GM18870 (cell line): ENCODE results near the gene C6orf62.
"Not testable (repeated sequence)": the region's sequence is repeated elsewhere in the genome, so short reads cannot be mapped to it uniquely, and the experiment has no call there.

Experiments used
- ATAC-seq: cut with Tn5 transposase; IDR thresholded peaks from one replicate; pipeline ENCODE4 v1.9.1; 2021; ENCODE audit warnings: moderate library complexity; ENCODE audit not compliant: unreplicated experiment

C6orf62 gene

DNA sequence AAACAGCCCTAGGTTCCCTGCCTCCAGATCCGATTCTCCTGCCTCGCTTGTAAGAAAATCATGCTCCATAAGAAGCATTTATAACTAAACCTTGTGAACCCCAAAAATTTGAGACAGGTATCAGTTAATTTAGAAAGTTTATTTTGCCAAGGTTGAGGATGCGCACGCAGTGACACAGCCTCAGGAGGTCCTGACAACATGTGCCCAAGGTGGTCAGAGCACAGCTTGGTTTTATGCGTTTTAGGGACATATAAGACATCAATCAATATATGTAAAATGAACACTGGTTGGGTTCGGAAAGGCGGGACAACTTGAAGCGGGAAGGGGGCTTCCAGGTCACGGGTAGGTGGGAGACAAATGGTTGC is 50.0 kb downstream of the C6orf62 start:
- ATAC-seq, result no peak

DNA sequence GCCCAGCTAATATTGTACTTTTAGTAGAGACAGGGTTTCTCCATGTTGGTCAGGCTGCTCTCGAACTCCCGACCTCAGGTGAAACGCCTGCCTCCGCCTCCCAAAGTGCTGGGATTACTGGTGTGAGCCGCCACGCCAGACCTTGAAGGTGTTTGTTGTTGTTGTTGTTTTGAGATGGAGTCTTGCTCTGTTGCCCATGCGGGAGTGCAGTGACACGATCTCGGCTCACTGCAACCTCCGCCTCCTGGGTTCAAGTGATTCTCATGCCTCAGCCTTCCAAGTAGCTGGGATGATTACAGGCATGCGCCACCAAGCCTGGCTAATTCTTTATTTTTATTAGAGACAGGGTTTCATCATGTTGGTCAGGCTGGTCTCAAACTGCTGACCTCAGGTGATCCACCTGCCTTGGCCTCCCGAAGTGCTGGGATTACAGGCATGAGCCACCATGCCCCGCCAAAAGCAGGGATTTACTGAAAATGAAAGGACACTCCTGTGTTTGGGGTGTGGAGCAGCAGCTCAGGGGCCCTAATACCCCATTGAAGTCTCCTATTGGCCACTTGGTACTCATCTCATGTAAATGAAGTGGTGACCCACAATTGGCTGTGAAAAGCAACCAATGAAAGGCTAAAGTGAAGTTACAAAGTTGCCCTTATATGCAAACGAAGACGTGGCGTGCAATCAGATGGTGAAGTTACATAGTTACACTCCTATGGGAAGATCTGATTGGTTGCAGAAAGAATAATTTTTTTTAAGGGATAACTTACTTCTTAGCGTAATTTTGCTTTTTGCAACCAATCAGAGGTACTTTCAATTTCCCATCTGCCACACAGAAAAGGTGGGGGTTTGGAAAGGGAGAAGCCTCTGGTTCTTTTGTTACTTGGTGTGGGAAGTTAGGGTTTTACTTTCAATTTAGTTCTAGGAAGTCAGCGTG is 50.6 kb downstream of the C6orf62 start:
- ATAC-seq, result not testable (repeated sequence)

DNA sequence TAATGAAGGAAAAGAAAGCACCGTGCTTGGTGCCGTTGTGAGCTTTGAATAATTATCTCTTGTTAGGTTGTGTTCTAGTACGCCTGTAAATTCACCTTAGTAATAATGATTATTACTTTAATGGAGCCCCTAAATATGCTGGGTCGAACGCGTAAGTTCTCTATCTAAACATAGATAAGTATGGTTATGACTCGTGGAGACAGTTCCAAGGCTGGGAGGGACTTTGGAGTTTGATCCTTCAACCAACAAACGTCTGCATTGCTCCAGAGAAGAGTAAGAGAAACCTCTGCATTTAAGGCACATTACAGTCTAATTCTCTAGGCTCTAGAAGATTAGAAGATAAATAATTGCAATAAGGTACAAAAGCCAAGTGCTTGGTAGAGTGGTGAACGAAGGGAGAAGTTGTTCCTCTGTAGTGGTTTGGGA is 51.6 kb downstream of the C6orf62 start:
- ATAC-seq, result no peak

DNA sequence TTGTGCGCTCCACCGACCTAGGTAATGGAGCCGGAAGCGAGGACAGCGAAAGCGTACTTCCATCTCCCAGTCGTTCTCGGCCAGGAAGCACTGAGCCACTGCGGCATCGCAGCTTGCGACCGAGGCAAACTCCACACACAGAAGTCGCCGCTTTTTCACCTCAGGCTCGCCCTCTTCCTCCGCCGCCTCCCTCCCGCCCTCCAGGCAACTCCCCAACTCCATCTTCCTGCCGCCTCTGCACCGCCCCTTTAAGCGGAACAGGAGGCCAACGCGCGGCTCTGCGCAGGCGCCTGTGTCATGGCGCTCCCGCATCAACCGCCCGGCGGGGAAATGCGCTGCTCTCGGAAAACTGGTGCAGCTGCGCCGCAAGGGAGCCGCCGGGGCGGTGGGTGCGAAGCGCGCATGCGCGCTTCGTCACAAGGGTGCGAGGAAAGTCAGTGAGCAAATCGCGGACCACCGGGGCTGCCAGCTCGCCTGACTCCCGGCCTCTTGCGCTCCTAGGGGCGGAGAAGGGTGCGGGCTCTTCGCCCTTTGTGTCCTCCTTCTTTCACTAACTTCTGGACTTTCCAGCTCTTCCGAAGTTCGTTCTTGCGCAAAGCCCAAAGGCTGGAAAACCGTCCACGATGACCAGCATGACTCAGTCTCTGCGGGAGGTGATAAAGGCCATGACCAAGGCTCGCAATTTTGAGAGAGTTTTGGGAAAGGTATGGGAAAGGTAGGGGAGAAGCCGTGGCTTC is 52.1 kb downstream of the C6orf62 start, which contains the start of the genes ACOT13 and TDP2:
Gene ACOT13, plus strand, starts transcription at position 437 of the 737 bp plus-strand sequence. Its CDS starts 187 bp downstream, at position 624.
Gene TDP2, minus strand, starts transcription at position 259 of the 737 bp plus-strand sequence. Its CDS starts 37 bp downstream, at position 222.
- peak; percentile 90 for ATAC-seq

DNA sequence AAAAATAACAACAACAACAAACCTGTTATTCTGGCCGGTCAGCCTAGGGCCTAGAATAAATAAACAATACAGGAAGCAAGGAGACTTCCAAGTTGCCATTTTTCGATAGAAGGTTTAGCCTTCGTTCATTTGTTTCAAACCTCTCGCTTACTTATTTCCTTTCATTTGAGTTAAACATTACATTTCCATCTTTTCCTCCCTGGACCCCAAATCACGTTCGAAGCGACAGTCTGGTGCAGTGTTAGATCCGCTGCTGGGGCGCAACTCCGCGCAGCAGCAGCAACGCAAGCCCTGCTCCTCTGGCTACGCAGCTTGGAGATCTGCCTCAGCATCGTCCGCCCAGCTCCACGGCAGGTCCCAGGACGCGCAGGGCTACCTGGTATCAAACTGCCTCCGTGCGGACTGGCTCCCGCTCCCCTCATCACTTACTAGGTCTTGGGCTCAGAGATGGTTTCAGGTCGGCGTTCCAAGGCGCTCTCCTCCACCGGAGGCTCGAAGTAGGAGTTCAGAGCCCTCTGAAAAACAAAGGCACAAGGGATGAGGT is 52.8 kb downstream of the C6orf62 start:
- peak; percentile 30 for ATAC-seq

DNA sequence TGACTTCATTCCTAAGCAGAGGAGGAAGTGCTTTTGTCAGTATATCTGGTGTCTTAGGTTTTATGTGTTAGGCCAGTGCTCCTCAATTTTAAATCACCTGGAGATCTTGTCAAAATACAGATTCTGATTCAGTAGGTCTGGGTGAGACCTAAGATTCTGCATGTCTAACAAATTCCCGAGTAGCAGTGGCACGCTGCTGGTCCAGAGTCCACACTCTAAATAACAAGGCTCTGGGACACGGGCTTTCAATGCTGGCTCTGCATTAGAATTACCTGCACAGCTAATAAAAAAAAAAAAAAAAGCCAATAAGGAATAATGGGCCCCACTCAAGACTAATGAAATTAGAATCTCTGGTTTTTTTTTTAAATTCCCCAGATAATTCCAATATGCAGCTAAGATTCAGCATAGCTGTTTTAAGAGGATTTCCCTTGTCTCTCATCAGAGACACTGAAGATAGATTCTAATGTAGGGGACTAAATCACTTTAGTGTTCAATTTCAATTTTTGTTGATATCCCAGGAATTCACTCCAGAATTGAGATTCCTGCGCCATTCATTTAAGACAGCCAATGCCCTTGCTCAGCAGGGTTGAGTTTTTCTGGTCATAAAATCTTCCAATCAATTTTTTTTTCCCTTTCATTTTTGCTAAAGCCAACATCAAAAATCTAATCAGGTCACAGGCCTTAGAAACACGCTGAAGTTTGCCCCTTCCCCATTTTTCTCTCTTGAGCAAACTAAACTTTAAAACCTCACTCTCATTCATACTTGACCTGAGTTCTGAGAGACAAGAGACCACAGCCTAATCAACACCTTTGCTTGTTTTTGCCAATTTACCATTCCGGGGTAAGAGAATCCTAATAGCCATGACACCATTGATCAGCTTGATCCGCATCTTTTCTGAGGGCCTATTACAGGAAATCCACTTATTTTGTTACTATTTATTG is 54.6 kb downstream of the C6orf62 start:
- ATAC-seq, result no peak

DNA sequence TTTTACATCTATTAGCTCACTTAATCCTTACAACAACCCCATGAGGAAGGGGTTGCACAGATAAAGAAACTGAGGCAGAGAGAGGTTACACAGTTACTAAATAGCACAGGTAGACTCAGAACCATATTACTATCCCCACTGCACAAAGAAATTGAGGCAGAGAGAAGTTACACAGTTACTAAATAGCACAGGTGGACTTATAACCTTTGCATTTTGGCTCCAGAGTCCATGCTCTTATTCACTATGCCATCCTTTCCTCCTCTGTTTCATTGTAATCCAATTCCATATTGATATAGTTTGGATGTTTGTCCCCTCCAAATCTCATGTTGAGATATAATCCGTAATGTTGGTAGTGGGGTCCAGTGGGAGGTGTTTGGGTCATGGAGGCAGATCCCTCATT is 55.8 kb downstream of the C6orf62 start:
- no peak for ATAC-seq

DNA sequence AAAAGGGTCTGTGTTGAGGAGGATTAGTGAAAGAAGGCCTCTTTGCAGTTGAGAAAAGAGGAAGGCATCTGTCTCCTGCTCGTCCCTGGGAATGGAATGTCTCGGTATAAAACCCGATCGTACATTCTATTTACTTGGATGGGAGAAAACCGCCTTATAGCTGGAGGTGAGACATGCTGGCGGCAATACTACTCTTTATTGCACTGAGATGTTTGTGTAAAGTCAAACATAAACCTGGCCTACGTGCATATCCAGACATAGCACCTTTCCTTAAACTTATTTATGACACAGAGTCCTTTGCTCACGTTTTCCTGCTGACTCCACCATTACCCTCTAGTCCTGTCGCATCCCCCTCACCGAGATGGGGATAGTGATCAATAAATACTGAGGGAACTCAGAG is 56.7 kb downstream of the C6orf62 start:
- no peak for ATAC-seq

DNA sequence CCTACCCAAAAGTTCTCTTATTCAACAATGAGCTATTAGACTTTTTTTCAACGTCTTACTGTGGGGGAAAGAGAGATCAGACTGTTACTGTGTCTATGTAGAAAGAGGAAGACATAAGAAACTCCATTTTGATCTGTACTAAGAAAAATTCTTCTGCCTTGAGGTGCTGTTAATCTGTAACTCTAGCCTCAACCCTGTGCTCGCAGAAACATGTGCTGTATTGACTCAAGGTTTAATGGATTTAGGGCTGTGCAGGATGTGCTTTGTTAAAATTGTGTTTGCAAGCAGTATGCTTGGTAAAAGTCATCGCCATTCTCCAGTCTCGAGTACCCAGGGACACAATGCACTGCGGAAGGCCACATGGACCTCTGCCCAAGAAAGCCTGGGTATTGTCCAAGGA is 57.2 kb downstream of the C6orf62 start:
- ATAC-seq, result not testable (repeated sequence)

DNA sequence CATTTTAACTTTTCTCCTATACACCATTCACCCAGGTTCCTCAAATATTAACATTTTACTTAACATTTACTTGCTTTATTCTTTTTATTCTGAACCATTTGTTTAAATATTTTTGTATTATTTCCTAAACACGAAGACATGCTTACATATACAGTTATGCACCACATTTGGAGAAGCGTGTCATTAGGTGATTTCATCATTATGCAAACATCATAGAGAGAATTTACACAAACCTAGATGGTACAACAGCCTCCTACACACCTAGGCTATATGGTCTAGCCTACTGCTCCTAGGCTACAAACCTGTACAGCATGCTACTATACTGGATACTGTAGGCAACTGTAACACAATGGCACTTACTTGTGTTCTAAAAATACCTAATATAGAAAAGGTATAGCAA is 58.8 kb downstream of the C6orf62 start:
- no peak for ATAC-seq

DNA sequence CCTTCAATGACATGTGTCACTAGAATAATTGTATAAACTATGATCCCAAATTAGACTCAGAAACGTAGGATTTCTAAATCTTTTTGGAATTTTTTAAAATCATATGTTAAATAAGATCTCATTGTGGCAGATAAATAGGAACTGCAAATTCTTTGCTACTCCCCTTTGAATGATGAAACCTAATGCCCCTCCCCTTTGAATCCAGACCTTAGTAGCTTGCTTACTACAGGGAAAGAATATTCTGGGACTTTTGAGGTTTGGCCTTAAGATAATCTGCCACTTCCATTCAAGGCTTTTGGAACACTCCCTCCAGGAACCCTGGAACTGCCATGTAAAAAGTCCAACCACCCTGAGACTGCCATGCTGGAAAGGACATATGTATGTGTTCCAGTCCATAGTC is 59.4 kb downstream of the C6orf62 start:
- ATAC-seq, result no peak

DNA sequence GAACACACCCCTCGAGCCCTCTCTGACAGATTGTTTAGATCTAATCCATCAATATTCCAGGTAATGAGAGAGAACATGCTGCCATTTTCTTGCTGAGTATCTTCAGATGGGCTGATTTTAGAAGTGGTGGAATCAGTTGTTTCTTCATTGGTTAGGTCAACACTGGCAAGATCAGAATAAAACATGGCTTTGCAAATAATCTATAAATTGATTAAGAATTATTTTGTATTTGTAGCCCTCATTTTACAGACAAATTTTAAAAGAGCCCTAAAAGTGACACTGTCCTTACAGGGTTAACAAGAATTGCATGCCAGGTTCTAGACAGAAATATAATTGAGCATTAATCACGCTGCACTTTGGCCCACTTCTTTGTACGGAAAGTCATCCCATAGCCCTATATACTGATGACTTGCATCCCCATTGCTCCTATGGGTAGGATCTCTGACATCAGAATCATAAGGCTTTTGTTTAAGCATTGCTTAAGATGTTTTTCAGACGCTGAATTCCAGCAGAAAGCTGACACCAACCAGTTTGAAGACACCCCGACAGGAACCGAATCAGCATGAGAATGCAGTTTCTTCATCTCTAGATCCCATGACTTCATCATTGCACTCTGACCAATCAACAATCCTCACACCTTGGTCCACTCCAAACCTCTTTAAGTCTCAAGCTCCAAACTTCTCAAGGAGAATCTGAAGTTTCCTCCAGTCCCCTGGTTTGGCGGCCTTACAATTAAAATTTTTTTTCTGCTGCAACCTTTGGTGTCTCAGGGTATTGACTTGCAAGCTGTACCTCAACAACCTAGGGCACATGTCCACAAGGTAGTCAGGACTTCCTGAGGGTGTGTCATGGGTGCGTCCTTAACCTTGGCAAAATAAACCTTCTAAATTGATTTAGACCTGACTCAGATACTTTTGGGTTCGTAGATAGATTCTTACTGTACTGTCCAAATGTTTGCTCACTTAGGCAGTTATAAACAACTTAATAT is 60.1 kb downstream of the C6orf62 start:
- ATAC-seq, result no peak

DNA sequence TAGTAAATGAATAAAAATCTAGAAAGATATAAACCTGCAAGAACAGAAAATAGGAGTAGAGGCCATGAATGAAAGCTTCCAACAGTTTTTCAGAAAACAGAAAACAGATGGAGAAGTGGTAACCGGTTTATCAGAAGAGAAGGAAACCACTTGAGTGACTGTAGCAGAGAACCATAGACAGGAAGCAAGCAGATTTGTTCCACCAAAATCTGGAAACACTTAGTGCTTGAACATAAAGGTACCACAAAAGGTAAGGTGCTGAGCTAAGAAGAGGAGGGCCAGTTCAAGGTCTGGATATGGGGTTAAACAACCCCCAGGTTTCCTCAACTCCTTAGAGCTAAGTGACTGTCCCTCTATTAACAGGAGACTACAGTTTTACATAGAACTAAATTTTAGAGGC is 63.7 kb downstream of the C6orf62 start:
- ATAC-seq, result no peak
